Inferior parietal cortex (tissue), 1 donor: Measurements from ENCODE around the gene GUK1.

Experiments
- DNase-seq: peaks from one replicate; pipeline ENCODE4 v3.0.0-alpha.2; 2016; ENCODE audit errors: extremely low spot score

GUK1 gene

DNA sequence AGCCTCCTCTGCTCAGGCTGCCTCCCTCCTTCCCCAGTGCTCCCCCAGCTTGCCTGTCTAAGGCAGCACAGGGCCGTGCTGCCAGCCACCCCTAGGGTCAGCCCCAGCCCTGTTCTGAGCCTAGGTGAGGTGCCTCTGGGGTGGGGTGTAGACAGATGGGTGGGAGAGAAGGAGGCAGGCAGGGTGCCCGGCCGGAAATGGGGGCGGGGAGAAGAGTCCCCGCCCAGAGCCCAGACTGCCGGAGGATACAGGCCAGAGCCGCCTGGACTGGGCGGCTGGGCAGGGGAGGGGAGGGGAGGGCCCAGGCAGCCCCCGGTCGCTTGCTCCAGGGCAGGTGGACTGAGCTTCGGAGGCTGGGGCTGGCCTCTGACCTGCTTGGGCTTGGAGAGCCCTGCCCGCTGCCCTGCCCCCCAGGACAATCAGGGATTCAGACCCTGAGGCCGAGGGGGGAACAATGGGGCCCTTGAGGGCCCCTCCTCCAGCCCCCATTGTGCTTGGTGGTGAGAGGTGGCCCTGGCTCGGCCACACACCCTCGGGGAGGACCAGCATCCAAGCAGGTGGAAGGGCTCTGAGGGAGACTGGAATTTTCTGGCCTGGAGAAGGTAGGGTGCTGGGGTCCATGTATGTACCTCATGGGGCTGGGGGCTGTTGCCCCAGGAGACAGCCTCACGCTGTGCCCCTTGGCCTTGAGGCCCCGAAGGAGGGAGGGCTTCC lies 9.5 kb downstream of the GUK1 start, which contains the start of gene GJC2:
Gene GJC2, plus strand, starts transcription at position 525 of the 714 bp plus-strand sequence. CDS start 7,829 bp downstream, outside the sequence.
- peak; percentile 35 for DNase-seq

DNA sequence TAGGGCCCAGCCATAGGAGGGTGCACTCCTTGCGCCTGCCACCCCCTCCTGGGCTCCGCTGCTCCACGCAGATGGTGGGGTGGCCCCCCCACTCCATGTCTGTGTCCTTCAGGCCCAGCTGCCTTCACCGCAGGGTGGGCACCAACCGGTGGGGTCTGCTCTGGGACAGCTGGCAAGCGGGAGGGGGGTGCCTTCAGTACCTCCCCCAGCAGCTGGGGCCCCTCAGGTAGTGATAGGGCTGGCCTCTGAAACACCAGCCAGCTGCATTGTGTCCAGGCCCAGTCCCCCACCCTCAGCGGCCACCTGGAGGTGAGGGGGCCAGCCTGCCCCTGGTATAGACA lies 10.0 kb downstream of the GUK1 start:
- DNase-seq, result no peak

DNA sequence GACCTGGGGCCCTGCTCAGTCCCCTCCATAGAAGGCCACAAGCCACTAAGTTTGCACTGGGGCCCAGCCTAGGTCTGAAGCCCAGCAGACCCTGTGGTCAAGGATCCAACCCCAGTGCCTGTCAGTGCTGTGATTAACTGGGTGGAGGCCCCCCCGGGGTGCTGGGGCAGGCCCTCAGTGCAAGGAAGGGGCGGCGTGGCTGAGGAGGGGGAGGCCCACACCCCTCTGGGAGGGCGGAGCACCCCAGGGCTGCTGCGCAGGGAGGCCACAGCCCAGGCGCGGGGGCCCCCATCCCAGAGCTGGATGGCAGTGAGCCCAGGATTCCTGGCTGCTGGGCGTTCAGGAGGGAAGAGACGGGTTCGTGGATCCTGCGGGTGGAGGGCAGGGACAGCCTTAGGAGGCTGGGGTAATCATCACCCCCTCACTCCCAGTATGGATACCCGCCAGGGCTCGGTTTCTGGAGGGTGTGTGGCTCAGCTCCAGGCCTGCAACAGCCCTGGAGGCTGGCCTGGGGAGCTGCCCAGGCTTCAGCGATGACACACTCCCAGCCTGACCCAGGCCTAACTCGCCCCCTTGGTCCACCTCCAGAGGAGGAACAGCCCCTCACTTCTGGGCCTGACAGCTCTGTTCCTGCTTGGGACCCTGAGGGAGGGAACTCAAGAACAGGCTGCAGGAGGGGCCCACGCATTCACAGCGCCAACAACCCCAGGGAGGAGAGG lies 10.5 kb downstream of the GUK1 start:
- DNase-seq, result peak; percentile 52

DNA sequence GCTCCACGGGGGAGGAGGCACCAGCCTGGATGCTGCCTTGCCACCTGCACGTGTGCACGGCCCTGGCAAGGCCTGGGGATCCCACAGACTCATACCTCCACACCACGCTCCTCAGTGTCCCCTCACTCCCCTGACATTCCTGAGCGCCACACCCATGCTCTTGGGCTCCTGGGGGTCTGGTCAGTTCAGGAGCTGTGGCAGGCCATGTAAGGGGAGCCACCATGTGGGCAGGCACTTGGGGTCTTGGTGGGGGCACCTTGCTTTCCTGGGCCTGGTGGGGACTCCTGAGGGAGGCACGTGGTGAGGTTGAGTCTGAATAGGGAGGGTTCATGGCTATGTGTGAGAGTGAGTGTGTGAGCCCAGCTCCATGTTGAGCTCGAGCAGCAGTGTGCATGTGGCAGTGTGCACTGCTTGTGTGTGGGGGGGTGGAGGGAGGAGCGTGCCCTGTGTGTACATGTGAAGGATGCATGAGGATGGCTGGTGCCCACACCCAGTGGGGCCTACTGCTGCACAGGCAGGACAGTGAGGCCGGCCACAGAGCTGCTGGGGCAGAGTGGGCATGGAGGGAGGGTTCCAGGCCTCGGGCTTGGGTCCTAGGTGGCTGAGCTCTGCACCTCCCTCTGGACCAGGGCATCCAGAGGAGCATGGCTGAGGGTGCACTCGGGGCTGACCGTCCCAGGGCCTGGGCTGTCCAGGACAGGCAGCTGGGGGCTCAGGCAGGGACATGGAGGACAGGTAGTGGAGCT lies 11.3 kb downstream of the GUK1 start:
- no peak for DNase-seq

DNA sequence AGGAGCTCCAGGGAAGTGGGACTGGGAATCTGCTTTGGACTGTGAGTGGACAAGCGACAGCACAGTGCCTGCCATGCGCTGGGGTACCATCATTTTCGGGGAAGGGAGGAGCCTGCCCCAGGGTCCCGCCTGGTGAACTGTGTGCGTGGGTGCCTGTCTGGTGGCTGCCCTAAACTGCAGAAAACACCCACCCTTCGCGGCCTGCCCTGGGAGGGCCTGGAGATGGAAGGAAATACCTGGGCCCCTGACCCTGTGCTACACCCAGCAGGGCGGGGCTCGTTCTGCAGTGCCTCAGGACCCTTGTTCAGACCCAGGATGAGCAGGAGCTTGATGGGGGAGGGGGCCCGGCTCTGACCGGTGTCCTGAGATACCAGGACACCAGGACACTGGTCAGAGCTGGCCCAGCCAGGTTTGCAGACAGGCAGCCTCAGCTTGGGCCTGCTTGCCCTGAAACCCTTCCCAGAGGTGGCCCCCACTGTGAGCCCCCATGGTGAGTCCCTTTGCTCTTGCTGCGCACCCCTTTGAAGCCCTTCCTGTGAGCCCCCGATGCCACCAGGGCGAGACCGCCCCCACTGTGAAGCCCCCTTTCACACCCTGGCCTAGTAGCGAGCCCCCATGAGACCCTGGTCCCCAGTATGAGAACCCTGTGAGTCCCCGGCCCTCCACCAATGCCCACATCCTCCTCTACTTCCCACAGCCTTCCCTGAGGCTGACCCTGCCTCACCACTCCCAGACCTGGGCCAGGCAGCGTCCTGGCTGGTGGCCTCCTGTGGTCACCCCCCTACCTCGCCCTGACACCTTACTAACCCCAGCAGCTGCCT lies 12.2 kb downstream of the GUK1 start:
- DNase-seq, result no peak

DNA sequence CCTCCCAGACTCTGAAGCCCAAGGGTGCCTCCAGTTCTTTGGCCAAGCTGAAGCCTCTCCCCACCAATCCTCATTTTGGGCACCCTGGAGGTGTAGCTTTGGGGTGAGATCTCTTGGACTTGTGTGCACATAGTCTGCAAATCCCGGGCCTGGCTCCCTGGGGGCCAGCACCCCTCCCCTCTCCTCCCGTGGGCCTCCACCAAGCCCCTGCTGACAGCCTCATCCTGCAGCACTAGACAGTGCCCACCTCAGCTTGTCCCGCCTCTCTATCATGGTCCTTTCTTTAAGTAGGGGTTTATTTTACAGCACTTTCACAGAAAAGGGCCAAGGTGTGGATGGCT lies 12.8 kb downstream of the GUK1 start:
- no peak for DNase-seq

DNA sequence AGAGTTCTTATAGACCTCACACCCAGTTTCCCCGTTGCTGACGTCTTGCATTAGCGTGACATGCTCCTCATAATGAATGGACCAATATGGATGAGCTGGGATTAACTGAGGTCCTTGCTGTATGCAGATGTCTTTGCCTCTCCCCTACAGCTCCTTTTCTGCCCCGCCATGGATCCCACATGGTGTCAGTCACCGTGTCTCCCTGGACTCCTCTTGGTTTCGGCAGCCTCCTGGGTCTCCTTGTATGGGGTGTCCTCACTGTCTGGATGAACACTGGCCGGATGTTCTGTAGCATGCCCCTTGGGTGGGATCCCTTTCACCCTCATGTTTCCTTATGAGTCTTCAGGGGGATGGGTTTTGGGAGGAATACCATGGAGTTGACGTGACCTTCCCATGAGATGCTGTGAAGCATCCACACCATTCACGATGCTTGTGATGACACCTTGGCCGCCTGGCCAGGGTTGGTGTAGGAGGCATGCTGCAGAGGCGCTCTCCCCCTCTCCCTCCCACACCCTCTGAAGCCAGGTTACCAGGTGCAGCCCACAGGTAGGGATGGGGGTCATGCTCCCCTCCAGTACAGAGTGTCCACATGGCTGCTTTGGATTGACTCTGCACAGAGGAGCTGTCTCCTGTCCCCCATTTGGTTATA lies 14.1 kb downstream of the GUK1 start:
- no peak for DNase-seq

DNA sequence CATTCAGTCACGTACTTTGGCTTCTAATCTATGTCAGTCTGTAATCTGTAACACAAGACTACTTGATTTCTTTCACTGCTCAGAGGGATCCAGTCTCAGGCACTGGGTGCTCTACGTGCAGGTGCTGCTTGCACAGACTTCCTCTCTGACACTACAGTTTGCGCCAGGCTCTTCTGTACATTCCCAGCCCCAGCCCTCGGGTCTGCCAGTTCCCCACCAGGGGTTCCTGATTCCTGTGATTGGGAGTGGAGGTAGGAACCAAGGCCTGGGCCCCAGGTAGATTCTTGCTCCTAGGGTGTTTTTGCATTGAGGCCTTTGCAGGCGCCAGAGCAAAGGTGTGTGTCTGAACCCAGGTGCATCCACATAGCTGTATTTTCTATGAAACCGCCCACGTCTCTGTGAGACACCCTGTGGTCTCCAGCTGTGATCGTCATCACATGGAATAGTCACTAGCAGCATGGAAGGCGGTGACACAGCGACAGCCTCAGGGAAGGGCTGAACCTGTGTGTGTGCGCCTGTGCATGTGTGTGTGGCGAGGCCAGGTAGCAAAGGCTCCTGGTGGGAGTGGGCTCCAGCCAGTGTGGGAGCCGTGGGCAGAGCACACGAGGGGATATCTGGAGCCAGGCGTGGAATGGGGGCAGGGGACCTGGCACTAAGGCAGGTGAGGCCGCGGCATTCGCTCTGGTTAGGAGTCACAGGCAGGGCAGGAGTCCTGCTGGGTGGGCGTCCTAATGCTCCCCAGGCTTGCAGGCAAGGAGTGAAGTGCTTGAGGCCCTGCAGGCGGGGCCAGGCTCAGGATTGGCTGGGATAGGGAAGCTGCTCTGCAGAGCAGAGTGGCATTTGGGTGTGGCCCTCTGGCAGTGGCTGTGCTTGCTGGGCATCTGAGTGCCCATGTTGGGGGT lies 14.8 kb downstream of the GUK1 start:
- no peak for DNase-seq

DNA sequence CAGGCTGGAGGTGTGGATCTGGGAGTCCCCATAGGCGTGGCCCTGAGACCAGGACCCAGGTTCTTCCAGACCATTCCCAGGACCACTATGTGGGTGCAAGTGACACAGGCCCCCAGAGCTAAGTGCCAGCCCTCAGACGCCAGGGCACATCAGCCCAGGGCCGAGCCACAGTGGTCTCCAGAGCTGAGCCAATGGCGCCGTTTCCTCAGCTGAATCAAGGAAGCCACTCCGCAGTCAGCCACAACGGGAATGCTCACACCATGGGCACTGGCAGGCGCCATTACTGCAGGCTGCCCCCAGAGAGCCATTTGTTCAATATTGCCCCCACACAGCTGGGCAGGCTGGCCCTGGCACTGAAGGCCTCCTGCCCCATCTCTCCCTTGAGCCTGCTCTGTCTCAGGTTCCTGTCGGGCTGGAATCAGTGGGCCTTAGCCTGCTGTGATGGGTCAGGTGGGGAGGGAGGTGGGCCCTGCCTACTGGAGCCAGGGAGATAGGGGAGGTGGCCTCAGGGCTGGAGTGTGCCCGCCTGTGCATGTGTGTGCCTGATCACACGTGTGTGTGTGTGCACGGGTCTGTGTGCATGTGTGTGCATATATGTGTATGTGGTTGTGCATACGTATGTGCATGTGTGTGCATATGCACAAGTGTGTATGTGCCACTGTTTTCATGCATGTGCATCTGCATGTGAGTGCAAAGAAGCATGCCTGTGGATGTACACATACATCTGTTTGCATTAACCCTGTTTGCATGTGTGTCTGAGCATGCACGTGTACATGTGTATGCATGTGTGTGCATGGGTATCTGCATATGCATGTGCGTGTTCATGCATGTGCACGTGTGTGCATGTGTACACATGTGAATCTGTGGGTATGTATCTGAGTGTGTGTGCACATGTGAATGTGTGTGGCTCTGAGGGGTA lies 15.8 kb downstream of the GUK1 start:
- DNase-seq, result no peak

DNA sequence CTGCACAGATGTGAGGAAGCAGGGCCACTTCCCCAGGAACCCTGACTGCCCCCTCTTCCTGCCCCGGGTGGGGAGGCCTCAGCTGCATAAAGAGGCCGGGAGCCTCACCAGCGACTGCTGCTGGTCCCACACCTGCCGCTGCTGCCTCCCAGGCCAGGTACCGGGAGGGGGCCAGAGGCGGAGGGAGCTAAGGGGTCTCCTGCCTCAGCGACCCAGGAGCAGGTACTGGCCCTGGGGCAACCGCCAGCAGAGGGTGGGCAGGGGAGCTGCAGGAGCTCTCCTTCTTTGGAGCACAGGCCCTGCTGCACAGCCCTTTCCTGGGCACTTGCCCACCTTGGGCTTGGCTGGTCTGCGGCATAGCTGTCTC lies 16.4 kb downstream of the GUK1 start:
- no peak for DNase-seq

DNA sequence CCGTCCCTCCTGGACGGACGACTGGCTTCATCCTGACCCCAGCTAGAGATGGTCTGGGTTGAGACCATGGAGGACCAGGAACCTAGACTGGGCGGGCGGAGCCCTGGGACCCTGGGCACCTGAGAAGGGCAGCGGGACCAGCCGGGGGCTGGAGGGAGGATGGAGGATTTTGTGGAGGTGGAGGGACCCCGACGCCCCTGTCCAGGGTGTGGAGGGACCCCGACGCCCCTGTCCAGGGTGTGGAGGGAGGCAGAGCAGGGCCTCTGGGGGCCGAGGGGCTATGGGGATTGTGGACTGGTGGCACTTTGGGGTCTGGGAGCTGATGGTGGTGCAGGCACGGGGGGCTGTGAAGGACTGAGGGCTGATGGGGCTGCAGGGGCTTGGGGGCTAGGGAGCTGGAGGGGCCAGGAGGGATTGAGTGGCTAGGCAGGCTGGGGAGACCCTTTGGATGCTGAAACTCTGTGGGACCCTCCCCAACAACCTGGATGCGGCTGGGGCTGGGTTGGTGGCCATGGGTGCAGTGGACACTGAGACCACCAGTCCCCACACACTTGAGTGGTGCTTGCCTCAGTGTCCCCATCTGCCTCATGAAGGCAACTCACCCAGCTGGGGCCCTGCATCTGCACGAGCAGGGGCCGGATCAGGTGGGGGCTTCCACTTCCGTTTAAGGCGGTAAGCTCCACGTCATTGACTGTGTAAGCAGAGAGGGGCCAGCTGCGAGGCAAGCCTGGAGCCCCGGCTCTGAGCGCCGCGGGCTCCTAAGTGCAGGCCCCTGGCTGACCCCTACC lies 17.1 kb downstream of the GUK1 start:
- no peak for DNase-seq

DNA sequence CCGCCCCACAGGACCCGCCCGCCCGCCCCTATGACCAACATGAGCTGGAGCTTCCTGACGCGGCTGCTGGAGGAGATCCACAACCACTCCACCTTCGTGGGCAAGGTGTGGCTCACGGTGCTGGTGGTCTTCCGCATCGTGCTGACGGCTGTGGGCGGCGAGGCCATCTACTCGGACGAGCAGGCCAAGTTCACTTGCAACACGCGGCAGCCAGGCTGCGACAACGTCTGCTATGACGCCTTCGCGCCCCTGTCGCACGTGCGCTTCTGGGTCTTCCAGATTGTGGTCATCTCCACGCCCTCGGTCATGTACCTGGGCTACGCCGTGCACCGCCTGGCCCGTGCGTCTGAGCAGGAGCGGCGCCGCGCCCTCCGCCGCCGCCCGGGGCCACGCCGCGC lies 17.6 kb downstream of the GUK1 start:
- no peak for DNase-seq

DNA sequence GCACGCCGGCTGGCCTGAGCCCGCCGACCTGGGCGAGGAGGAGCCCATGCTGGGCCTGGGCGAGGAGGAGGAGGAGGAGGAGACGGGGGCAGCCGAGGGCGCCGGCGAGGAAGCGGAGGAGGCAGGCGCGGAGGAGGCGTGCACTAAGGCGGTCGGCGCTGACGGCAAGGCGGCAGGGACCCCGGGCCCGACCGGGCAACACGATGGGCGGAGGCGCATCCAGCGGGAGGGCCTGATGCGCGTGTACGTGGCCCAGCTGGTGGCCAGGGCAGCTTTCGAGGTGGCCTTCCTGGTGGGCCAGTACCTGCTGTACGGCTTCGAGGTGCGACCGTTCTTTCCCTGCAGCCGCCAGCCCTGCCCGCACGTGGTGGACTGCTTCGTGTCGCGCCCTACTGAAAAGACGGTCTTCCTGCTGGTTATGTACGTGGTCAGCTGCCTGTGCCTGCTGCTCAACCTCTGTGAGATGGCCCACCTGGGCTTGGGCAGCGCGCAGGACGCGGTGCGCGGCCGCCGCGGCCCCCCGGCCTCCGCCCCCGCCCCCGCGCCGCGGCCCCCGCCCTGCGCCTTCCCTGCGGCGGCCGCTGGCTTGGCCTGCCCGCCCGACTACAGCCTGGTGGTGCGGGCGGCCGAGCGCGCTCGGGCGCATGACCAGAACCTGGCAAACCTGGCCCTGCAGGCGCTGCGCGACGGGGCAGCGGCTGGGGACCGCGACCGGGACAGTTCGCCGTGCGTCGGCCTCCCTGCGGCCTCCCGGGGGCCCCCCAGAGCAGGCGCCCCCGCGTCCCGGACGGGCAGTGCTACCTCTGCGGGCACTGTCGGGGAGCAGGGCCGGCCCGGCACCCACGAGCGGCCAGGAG lies 18.3 kb downstream of the GUK1 start:
- no peak for DNase-seq

DNA sequence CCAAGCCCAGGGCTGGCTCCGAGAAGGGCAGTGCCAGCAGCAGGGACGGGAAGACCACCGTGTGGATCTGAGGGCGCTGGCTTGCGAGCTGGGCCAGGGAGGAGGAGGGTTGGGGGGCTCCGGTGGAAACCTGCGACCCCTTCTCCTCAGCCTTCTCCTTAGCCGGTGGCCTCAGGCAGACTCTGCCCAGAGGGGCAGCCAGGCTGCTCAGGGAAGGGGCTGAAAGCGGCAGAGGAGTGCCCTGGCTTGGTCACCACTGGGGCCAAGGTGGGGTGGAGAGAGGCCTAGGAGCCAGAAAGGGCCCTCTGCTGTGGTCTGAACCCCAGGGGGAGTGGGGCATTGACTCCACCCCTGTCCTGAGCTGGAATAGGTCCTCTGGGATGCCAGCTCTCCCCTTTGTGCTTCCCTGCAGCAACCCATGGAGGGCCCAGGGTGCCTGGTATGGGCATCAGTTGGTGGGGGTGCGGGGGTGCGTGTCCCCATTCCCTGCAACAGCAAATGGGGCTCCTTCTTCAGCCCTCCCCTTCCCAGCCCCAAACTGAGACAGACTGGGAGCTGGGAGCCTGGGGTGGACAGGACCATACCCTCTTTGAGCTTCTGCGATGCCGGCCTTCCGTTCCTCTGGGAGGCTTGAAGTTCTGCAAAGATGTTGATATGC lies 19.1 kb downstream of the GUK1 start:
- no peak for DNase-seq

DNA sequence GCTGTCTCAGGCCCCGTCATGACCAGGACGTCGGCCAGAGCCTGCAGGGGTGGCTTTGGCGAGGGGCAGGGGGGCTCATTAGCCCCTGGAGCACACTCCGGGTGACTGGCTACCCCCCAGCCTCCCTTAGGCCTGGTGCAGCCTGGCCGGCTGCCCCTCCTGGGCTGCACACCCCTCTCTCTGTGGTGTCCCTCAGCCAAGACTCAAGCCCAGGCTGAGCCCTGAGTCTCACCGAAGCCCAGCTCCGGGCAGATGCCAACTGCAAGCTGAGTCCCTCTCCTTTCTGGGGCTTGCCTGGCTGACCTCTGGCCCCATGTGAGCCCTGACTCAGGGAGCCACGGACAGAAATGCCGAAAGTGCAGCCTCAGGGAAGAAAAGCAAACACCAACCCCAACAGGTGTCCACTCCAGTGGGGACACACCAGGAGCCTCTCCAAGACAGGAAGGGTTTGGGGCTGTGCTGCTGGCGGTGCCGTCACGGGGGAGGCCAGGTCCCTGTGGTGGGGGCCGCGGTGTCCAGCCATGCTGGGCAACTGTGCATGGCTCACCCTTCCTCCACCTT lies 20.2 kb downstream of the GUK1 start:
- no peak for DNase-seq

DNA sequence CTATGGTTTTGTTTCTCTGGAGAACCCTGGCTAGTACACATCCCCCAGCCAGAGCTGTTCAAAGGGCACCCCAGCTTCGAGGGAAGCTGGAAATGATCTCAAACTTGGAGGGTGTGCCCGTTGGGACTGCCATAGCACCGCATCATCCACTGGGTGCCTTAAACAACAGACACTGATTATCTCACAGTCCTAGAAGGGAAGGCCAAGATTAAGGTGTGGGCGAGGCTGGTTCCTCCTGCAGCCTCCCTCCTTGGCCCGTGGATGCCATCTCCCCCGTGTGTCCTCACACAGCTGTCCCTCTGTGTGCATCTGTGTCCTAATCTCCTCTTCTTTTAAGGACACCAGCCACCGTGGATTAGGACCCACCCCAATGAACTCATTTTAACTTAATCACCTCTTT lies 21.3 kb downstream of the GUK1 start:
- DNase-seq, result no peak

DNA sequence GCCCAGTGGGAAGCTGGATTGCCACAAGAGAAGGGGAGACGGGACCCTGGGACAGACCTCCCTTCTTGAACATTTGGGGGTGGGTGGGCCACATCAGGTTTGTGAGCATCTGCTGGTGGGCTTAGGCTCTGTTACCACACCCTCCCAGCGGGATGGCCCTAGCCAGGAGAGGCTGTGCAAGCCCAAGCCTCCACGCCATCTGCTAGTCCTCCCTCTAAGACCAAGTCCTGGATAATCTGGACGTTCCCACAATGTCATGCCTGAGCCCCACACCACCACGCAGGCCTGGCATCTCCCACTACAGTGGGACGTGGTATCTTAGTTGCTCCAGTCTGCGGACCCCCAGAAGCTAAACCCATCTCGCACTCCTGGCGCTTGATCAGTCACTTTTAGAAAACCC lies 21.8 kb downstream of the GUK1 start:
- no peak for DNase-seq
